Thoracic aorta (tissue), 2 donors: ENCODE results near the gene TMEM200A. TPM values are rescaled to one million over a fixed set of nuclear protein-coding genes. Genes with fewer than 3 reads are reported as not detected.

ENCODE experiments used
- ATAC-seq: fragments of 150-250 bp; one replicate; pipeline ENCODE4 v1.8.0; 2017; ENCODE audit warnings: low read depth; ENCODE audit not compliant: insufficient number of reproducible peaks, low FRiP score
- DNase-seq: peaks from one replicate; pipeline ENCODE4 v3.0.0-alpha.2; 2020; ENCODE audit warnings: low spot score
- H3K27ac ChIP-seq, 2 donors: fragments of 200-600 bp; sonication (generic); 1 replicate in 1 of 2; 2 replicates in 1 of 2; pipeline ENCODE4 v1.5.1; 2016; ENCODE audit warnings: mild to moderate bottlenecking in 2 of 2, moderate library complexity in 2 of 2
- H3K27me3 ChIP-seq: fragments of 200-600 bp; sonication (generic); replicated peaks from 2 replicates; pipeline ENCODE4 v1.6.0; 2016; ENCODE audit warnings: mild to moderate bottlenecking; ENCODE audit not compliant: insufficient read depth
- H3K36me3 ChIP-seq: fragments of 200-600 bp; sonication (generic); one replicate; pipeline ENCODE4 v1.5.1; 2016
- H3K4me1 ChIP-seq, 2 donors: fragments of 200-600 bp; sonication (generic); 1 replicate in 1 of 2; 2 replicates in 1 of 2; pipeline versions ENCODE4 v1.5.1 to v1.6.0; 2016; ENCODE audit warnings: low read depth in 2 of 2, mild to moderate bottlenecking in 1 of 2; ENCODE audit not compliant: control insufficient read depth in 1 of 2
- H3K4me3 ChIP-seq: fragments of 200-600 bp; sonication (generic); 2 replicates; pipeline ENCODE4 v1.5.1; 2016; ENCODE audit warnings: mild to moderate bottlenecking
- H3K9me3 ChIP-seq: fragments of 200-600 bp; sonication (generic); 2 replicates; pipeline ENCODE4 v1.5.1; 2016
- CTCF ChIP-seq: fragments of 200-600 bp; sonication (generic); IDR thresholded peaks from one replicate; pipeline ENCODE4 v1.5.1; 2019; ENCODE audit warnings: antibody characterized with exemption
- total RNA-seq, 2 donors: library from RNA; depleted of rRNA; stranded (reverse); fragments of >200 nt; gene quantifications; one replicate each; pipeline versions ENCODE4 v1.1.0 to v1.2.3, GENCODE V29; 2016

TMEM200A gene
- total RNA-seq, 2 donors from 2014 or later: 3.7 to 9.7 TPM

GRCh38 chr6:130394246-130394645 lies 28.4 kb downstream of the TMEM200A start:
- H3K4me3 ChIP-seq: no peak overlapping the region
- H3K4me1 ChIP-seq: no peaks in the 10 kb centered on the region
- H3K9me3 ChIP-seq: no peaks in the 10 kb centered on the region
- H3K27me3 ChIP-seq: no peaks in the 10 kb centered on the region
- H3K27ac ChIP-seq: no peak overlapping the region
- no peaks in the 10 kb centered on the region for H3K36me3 ChIP-seq
- TF ChIP-seq CTCF: no peak
- ATAC-seq (no peak), DNase-seq (no peak)

- no peaks in the 10 kb centered on the region for H3K4me1 ChIP-seq
- TF ChIP-seq CTCF: no peak
- no peaks in the 10 kb centered on the region for H3K36me3 ChIP-seq
- H3K27me3 ChIP-seq: no peaks in the 10 kb centered on the region
- no peak overlapping the region for H3K4me3 ChIP-seq
- ATAC-seq (no peak), DNase-seq (no peak)
- H3K9me3 ChIP-seq: no peaks in the 10 kb centered on the region
- no peak overlapping the region for H3K27ac ChIP-seq
Observed at GRCh38 chr6:130395164-130395563, 29.3 kb downstream of the TMEM200A start.

- no peaks in the 10 kb centered on the region for H3K9me3 ChIP-seq
- no peaks in the 10 kb centered on the region for H3K27me3 ChIP-seq
- no peaks in the 10 kb centered on the region for H3K4me1 ChIP-seq
- no peak for DNase-seq
- ATAC-seq: no peak
- H3K27ac ChIP-seq: no peak overlapping the region
- TF ChIP-seq CTCF: no peak
- no peak overlapping the region for H3K4me3 ChIP-seq
- H3K36me3 ChIP-seq: no peaks in the 10 kb centered on the region
Observed at GRCh38 chr6:130396722-130397121, 30.9 kb downstream of the TMEM200A start.

- Histone ChIP-seq H3K4me3 (no peak overlapping the region), H3K36me3 (no peaks in the 10 kb centered on the region), H3K4me1 (no peaks in the 10 kb centered on the region), H3K9me3 (no peaks in the 10 kb centered on the region), H3K27ac (no peak overlapping the region), H3K27me3 (no peaks in the 10 kb centered on the region)
- ATAC-seq (no peak), DNase-seq (no peak)
- TF ChIP-seq CTCF: no peak
Observed at GRCh38 chr6:130405549-130405948, 39.7 kb downstream of the TMEM200A start.

- Histone ChIP-seq H3K4me1 (no peaks in the 10 kb centered on the region), H3K27me3 (no peaks in the 10 kb centered on the region), H3K9me3 (no peaks in the 10 kb centered on the region), H3K27ac (no peak overlapping the region), H3K4me3 (no peak overlapping the region), H3K36me3 (no peaks in the 10 kb centered on the region)
- ATAC-seq: no peak
- no peak for DNase-seq
- TF ChIP-seq CTCF: no peak
Observed at GRCh38 chr6:130407032-130407431, 41.2 kb downstream of the TMEM200A start.
